ENCODE results near the gene MYBPC3.
"Not testable (repeated sequence)": the region's sequence is repeated elsewhere in the genome, so short reads cannot be mapped to it uniquely, and the experiment has no call there.

MYBPC3 gene

DNA sequence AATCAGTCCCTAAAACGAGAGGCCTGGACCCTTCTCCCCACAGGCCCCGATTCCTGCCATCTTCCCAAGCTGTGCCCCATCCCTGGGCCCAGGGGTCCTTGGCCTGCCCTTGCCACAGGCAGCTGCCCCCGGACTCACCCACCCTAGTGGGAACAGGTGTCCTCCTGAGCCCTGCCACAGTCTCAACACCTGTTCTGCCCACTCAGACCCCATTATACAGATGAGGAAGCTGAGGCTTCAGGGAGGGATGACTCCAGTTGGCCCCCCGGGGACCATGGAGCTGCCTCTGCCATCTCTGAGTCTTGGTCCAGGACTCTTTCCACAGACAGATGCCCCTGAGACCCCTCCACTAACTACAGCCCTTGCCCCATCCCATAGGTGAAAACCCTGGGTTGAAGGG lies 15.9 kb downstream of the MYBPC3 start:
- no peak for DNase-seq

DNA sequence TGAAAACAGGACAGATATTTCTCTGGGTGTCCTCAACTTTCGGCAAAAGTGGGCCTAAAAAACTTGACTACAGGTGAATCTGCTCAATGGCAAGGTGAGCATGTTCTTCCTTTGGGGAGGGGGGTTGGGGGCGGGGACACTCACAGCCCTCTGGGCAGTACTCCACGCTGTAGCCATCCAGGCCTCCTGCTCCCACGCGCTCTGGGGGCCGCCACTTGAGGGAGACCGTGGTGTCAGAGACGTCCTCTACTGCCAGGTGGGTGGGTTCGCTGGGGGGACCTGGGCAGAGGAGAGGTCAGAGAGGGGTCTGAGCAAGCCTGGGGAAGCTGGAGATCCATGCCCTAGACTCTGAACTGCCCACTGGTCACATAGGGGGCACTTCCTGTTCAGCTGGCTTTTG lies 16.8 kb downstream of the MYBPC3 start:
- no peak for DNase-seq

DNA sequence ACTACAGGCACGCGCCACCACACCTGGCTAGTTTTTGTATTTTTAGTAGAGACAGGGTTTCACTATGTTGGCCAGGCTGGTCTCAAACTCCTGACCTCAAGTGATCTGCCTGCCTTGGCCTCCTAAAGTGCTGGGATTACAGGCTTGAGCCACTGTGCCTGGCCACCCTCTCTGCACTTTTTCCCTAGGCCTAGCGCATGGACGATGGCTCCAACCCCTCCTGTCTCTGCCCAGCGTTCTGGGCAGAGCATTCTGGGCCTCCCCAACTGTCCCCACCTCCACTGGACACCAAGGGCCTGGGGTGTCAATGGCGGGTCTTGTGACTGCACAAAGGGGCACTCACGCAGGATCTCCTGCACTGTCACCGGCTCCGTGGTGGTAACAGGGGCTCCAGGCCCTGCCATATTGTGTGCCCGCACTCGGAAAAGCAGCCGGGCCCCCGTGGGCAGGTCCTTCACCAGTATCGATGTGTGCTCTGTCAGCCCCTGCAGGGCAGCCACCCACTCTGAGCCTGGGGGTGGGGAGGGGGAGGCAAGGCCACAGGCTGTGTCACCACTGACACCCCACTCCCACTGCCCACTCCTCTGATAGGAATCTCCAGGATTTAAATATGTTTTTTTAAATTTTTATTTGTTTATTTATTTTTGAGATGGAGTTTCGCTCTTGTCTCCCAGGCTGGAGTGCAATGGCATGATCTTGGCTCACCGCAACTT lies 17.6 kb downstream of the MYBPC3 start:
- not testable (repeated sequence) for DNase-seq

DNA sequence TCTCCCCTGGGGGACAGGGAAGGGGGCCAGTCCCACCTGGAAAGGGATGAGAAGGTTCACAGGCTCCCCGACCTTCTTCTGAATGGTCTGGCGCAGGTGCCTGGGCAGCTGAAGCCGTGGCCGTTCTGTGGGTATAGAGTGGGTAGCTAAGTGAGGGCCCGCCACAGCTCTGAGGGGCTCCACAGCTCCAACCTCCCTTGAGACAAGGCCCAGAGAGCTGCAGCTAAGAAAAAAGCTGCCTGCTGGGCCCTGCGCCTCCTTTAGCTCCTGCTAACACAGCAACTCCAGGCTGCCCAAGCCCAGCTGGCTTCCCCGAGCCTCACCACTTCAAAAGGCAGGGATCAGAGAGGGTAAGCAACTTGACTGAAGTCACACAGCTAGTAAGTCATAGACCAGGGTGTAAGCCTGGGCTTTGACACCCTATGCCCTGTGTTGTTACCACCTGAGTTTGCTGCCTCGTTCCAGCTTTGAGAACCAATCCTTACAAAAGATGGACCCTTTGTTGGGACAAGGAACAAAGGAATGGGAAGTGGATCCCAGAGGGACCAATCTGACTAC lies 18.5 kb downstream of the MYBPC3 start:
- no peak for DNase-seq

DNA sequence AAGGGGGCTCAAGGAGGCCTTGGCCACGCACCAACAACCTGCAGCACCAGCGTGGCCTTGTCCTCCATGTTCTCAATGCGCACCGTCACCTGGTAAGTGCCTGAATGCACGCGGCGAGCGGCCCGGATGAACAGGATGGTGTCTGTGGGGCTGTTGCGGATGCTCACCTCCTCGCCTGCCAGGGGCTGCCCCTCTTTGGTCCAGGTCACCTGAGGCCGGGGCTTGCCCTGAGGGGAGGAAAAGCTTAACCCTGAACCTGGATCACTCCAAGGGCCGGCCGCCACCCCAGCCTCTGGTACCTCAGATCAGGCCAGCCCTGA lies 19.0 kb downstream of the MYBPC3 start:
- no peak for DNase-seq

DNA sequence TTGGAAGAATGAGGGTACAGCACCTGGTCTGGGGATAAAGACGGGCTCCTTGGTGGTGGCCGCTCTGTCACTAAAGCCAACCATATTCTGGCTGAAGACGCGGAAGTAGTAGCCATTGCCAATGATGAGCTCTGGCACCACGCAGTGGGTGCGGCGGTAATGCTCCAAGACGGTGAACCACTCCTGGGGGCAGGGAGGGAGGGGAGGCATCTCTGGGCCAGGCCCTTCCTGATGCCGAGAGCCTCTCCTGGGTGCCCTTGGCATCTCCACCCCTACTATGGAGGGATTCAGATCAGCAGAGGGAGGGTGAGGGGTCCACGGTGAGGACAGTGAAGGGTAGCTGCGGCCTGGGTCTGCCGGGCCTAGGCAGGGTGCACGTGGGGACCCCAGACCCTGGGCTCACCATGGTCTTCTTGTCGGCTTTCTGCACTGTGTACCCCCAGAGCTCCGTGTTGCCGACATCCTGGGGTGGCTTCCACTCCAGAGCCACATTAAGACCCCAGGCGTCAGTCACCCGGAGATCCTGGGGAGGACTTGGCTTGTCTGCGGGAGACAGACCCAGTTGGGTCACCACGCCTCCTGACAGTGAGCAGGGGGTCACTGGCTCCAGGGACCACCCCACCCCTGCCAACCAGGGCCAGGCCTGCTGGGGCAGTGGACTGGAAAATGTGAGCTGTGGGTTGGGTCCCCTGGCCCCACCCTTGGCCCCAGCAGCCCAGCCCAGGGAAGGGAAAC lies 19.5 kb downstream of the MYBPC3 start:
- DNase-seq: no peak

DNA sequence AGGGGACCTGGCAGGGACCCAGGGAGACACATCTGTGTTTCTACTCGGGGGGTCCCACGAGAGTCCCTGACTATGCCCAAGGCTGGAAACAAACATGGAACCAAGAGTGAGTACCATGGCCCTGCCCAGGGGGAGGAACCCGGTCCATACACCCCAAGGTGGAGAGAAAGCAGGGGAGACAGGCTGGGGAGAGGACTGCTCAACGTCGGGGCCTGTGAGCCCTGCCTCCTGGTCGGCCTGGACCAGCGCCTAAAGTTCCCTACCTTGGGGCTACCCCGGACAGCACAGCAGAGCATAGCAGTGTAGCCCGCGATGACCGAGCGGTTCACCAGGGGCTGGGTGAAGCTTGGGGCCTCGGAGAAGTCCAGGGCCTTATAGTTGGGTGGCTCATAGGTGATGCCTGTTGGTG lies 20.2 kb downstream of the MYBPC3 start:
- DNase-seq: no peak

DNA sequence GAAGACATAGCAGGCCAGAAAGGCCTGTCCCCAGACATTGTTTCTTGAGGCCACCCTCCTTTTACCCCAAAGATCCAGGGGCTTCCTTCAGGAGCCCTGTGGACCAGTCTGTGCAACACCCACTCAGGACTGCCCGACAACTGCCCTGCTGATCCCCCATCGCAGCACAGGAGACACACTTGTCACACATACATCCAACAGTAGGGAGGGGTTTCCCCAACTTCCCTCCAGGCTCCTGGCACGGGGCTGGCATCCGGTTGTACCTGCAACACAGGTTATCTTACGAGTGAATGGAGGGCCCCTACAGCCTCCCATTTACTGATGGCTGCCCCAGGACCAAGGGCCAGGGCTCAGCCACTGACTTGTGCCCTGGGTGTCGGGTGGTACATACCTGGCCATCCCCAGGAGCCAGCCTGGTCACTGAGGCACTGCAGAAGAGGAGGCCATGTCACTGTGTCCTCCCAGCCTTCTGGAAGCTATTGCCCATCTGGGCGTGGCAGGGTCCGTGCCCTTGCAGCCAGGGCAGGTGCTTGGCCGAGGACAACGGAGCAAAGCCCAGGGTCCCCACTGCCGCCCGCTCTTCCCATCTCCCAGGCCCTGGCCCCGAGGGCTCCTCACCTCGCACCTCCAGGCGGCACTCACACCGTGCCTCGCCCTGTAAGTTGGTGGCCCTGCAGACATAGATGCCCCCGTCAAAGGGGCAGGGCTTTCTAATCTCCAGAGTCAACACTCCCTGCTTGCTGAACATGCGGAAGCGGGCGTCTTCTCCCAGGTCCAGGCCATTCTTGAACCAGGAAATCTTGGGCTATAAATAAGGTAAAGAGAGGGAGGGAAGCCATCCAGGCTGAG lies 20.8 kb downstream of the MYBPC3 start:
- no peak for DNase-seq

DNA sequence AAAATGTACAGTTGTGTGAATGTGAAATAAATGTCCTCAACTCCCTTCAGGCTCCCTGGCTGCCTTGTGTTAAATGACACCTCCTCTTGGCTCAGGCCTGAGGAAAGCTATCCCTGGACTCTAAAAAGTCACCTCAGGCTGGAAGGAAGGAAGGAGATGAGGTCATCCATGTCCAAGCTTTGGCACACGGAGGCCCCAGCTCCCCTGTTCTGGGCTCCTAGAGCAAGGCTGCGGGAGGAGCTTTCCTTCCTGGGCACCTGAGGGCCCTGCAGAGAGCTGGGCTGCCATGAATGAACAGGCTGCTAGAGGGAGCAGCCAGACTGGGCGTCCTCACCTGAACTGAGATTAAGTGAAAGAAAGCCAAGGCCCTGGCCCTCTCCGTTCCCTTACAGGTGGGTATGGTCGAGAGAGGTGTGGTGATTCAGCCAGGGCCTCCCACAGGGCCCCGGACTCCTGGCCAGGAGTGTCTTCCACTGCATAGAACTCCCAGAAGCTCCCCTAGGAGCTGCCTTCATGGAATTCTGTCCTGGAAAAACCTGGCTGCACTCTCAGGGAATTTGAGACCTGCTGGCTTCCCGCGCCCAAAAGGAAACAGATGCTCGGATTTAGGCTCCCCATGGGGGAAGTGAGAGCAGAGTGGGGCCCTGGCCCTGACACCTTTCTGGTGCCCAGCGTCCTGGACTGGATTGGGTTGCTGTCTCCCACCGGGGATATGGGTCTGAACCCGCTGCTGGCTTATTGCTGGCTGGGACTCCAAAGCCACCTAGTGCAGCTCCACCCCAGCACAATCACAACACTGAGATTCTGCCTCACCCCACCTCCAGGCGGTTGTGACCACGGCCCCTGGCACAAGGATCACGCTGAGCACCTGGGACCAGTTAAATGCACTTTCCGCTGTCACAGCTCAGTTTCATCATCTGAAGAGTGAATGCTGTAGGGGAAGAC lies 22.2 kb downstream of the MYBPC3 start:
- no peak for DNase-seq

DNA sequence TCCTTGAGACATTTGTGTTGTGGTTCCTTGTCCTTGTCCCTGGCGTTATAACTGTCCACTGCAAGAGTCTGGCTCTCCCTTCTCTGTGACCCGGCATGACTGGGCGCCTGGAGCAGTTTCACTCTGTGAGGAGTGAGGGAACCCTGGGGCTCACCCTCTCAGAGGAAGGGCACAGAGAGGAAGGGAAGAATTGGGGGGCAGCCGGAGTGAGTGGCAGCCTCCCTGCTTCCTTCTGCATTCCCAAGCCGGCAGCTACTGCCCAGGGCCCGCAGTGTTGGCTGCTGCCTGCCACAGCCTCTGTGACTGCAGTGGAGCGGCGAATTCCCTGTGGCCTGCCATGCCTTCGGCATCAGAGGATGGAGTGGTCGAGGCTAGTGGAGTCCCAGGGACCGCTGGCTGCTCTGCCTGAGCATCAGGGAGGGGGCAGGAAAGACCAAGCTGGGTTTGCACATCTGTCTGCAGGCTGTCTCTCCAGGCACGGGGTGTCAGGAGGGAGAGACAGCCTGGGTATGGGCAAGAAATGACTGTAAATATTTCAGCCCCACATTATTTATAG lies 23.0 kb downstream of the MYBPC3 start:
- no peak for DNase-seq

DNA sequence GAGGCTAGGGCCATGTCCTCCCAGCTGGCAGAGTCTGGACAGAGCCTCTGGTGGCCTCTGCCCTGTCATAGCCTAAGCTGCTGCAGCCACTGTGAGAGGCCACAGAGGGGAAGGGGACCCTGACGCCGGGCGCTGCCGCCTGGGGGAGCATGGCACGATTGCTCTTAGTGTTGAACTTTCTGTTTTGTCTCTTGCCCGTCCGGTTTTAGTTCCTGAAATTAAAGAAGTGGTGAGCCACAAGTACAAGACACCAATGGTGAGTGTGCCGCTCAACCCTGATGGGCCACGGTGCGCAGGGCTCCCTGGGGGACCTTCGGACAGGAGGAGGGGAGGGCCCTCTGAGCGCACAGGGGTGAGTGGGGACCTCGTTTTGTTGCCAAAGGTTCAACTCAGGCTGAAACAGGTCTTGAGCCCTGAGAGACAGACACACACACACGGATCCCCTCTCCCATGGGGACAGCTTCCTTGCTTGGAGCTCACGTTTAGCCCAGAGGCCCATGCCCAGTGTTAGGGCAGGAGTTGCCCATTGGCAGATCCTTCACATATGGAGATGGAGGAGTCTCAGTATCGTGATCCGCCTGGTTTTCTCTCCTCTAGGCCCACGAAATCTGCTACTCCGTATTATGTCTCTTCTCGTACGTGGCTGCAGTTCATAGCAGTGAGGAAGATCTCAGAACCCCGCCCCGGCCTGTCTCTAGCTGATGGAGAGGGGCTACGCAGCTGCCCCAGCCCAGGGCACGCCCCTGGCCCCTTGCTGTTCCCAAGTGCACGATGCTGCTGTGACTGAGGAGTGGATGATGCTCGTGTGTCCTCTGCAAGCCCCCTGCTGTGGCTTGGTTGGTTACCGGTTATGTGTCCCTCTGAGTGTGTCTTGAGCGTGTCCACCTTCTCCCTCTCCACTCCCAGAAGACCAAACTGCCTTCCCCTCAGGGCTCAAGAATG lies 23.8 kb downstream of the MYBPC3 start:
- no peak for DNase-seq

DNA sequence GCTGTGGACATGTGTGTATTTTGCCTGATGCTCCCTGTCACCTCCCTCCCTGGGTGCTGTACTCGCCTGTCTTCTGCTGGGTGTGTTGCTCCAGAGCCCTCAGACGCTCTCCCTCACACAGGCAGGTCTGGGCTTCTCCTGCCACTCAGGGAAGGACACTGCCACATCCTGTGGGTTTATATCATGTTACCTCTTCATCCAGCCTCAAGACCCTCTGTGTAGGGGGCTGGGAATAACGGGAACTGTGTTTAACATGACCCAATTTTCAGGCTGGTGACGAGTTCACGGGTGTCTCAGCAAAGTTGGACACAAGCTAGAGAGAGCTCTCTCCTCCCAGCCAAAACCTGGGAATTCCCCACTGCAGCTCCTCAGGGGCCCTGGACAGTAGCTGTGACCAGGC lies 24.6 kb downstream of the MYBPC3 start:
- DNase-seq: no peak

DNA sequence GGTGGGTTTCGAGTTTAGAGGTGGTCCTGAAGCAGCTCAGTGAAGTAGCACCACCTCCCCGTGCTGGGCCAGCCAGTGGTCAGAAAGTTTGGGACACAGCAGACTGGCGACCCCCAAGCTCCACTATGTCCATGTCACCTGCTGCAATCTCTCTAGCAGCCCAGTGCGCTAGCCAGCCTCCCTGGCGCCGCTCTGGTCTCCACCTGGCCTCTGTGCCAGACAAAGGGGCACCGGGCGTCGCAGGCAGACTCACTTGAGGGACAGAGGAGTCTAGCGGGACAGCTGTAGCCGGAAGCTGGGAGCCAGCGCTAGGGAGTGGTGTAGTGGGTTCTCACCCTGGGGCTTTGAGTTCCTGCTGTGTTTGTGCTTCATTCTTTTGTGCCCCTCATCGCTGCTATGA lies 25.5 kb downstream of the MYBPC3 start:
- DNase-seq: peak; percentile 7

DNA sequence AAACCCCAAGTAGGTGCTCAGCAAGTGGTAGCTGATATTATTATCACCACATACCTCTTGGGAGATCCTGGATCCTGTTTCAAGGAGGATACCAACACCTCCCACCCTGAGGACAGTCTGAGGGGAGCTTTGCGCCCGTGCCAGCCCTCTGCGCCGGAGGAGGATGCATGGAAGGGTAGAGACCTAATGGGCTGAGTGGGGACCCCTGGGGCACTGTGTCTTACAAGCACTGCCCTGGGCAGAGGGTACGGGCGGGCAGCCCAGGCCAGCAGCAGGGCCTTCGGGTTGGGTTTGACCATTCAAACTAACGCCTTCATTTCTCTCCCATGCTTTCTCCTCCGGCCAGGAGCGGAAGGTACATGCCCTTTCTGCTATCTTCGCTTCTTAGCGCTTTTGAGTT lies 26.3 kb downstream of the MYBPC3 start:
- DNase-seq: no peak

DNA sequence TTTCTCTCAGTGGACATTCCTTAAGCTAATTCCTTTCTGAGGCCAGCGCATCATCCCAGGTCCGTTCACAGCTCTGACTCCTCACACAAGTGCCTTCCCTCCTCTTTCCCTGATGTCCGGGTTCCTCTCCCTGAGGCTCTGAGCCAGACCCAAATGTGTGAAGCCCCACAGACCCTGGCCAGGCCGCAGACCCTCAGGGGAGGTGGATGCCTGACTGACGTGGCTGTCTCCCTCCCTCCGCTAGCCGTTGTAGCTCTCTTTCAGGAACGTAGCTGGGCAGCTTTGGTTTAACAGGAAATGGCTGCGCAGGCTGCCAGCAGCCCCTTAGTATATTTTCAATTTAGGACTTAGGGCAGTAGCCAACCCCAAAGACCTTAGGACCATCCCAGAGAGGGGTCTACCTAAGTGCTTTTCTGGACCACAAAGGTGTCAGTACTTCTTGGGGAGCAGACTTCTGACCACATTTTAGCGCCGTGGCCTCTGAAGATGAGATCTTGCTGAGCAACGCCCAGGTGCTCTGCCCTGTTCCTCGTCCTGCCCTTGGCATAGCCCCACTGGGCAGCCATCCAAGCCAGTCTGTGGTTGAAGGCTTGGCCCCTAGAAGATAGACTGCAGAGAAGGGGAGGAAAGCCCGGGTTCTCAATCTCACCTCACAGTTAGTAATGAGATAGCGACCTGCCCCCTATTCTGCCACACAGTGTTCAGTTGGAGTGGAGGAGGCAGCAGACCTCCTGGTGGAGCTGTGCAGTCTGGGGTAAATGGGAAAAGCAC lies 27.0 kb downstream of the MYBPC3 start:
- DNase-seq: no peak

DNA sequence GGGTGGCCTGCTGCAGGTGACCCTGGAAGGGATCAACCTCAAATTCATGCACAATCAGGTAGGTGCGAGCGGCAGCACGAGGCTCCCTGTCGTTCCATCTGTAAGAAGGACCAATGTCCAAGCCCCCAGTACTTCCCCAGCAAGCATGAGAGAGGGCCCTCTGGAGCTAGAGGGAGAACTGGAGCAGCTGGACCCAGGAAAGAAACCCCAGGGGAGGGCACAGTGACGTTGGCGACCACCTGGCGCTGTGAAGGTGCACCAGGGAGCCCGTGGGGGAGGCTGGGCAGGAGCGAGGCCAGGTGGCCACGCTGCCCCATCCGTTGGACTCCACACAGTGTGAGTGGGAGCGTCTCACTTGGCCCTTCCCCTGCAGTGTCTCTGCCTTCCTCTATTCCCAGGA lies 28.0 kb downstream of the MYBPC3 start:
- no peak for DNase-seq

DNA sequence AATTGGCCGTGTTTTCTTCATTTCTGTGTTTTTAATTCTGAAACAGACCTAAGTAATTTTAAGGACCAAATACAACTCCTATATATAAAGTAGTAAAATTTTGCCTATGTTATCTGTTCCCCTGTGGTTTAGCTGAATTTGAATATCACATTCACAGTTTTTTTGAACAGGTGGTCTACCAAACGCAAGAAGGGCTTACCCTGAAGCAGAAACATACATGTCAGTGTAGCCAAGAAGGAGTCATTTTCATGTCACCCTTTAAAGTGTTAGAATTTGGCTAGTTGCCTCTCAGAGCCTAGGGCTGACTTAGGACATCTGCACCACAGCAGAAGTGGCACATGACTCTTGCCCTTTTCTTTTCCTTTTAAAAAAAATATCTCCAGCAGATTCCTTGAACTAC lies 34.3 kb downstream of the MYBPC3 start:
- DNase-seq: no peak

DNA sequence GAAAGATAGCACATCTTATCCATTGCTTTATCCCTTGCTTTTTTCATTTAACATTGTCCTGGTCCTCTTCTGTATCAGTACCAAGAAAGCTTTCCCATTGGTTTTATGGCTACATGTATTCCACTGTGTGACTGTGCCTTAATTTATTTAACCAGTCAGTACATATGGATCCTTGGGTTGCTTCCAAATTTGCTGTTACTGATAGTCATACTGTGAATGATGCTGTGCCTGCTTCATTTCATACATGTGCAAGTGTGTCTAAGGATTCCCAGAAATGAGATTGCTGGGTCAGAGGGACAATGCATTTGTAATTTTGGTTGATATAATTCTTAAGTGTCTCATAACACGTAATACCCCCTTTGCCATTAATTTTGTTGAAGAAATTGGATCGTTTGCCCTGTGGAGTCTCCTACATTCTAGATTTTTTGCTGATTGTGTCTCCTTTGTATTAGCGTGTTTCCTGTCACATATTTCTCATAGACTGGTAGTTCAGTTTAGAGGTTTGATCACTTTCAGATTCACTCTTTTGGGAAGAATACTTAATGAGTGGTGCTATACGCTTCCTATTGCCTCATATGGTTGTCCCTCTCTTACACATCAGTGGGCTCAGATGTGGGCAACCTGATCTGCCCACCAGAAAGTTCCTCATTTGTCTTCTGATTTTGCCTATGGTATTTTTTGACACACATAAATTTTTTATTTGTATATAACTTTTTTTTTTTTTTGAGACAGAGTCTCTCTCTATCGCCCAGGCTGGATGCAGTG lies 35.3 kb downstream of the MYBPC3 start:
- DNase-seq: no peak

DNA sequence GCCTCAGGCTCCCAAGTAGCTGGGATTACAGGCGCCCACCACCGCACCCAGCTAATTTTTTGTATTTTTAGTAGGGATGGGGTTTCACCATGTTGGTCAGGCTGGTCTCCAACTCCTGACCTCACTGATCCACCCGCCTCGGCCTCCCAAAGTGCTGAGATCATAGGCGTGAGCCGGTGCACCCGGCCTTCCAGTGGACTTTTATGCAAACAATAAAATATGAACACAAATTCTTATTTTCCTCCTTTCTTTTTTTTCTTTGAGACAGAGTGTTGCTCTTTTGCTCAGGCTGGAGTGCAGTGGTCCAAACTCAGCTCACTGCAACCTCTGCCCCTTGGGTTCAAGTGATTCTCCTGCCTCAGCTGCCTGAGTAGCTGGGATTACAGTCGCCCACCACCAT lies 36.0 kb downstream of the MYBPC3 start:
- DNase-seq: not testable (repeated sequence)

Measured in NCI-H1436 (cell line).